Endothelial cell of umbilical vein (primary cell): ENCODE measurements around the gene PADI1.
A peak's percentile ranks its signal among the peaks of the same experiment; 100 is the strongest.

Source experiments
- POLR2A ChIP-seq: IDR thresholded peaks from 2 replicates; pipeline ENCODE4 v1.6.1; 2012; ENCODE audit warnings: low read depth, mild to moderate bottlenecking, control low read depth, low read length
- TF ChIP-seq, protein P1 (sequence below), 2 donors: IDR thresholded peaks; 1 replicate in 1 of 2; 2 replicates in 1 of 2; pipeline ENCODE4 v1.5.1; 2011; ENCODE audit warnings: low read length in 2 of 2, mild to moderate bottlenecking in 2 of 2, moderate library complexity in 2 of 2, control low read depth in 1 of 2, inconsistent platforms in 1 of 2, low read depth in 1 of 2; ENCODE audit not compliant: insufficient read depth in 1 of 2; ENCODE audit errors: extremely low read depth in 1 of 2

DNA sequence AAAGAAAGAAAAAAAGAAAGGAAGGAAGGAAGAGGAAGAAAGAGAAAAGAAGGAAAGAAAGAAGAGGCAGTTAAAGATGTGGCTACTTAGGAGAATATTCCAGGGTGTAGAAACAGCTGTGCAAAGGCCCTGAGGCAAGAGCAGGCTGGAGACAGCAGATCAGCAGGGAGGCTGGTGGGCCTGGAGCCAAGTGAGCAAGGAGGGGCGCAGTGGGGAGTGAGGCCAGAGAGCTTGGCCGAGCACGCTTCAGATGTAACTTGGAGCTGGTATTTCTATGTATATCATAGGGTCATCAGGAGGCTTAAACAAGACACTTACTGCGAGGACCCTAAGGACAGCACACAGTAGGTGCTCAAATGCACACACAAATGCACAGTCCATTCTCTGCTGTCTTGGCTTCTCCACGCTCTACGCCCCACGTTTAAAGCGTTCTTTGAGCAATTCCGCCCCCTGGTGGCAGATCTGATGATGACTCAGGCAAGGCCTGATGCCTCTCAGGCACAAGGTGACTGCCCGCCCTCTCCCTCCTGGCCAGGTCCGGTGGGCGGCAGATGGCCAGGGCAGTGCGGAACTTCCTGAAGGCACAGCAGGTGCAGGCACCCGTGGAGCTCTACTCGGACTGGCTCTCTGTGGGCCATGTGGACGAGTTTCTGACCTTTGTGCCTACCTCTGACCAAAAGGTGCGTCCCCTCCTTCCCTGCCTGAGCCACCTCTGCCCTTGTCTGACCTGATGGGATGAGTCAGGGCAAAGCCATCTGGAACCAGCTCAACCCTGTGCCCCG is 32.0 kb downstream of the PADI1 start:
- TF ChIP-seq, protein P1, sequence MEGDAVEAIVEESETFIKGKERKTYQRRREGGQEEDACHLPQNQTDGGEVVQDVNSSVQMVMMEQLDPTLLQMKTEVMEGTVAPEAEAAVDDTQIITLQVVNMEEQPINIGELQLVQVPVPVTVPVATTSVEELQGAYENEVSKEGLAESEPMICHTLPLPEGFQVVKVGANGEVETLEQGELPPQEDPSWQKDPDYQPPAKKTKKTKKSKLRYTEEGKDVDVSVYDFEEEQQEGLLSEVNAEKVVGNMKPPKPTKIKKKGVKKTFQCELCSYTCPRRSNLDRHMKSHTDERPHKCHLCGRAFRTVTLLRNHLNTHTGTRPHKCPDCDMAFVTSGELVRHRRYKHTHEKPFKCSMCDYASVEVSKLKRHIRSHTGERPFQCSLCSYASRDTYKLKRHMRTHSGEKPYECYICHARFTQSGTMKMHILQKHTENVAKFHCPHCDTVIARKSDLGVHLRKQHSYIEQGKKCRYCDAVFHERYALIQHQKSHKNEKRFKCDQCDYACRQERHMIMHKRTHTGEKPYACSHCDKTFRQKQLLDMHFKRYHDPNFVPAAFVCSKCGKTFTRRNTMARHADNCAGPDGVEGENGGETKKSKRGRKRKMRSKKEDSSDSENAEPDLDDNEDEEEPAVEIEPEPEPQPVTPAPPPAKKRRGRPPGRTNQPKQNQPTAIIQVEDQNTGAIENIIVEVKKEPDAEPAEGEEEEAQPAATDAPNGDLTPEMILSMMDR (IDR thresholded peaks at IDR 0.05; ENCODE audit: extremely low read depth in 1 of 2, insufficient read depth in 1 of 2, low read depth in 1 of 2, low read length in 2 of 2): peak; percentile 78 to 86
- no peak for TF ChIP-seq POLR2A
